ENCODE data around the gene ADM2.
A peak's percentile ranks its signal among the peaks of the same experiment; 100 is the strongest.
"Not testable (repeated sequence)": the region's sequence is repeated elsewhere in the genome, so short reads cannot be mapped to it uniquely, and the experiment has no call there.

The ADM2 gene

GRCh38 chr22:50505276-50505775 lies 24.0 kb downstream of the ADM2 start:
- DNase-seq (ENCODE audit: low read depth in 3 of 3, low spot score in 1 of 3), result no peak

DNA sequence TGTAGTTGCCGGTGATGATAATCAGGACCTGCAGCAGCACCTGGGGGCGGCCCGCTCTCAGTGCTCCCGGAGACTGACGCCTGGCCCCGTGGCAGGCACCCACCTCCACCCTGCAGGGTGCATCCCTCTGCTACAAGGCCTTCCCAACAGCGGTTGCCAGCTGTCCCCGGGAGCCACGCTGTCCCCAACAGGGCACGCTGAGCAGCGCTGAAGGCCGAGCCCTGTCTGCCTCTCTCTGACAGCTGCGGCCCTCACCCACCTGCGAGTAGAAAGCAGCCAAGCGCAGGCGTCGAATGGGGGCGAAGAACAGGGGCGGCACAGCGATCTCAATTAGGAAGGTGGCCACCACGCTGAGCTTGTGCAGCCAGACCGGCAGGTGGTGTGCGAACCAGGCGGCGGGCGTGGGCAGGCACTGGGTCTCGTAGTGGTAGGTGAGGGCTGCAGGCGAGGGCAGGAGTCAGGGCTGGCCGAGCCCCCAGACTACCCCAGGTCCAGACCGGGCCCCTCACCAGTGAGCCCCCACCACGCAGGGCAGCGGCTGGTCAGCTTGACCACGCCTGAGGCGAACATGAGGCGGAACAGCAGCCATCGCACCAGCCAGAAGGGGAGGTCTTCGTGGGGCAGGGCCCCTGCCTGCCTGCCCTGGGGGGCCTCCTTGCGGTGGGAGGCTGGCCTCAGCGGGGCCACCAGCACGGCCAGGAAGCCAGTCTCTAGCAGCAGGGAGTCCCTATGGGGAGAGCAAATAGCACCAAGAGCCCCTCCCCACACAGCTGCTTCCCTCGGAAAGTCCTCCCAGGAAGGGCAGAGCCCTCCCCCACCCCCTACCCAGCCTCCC lies 24.6 kb downstream of the ADM2 start:
- DNase-seq (ENCODE audit: low read depth in 3 of 3, low spot score in 1 of 3), result no peak

- DNase-seq (ENCODE audit: low read depth in 3 of 3, low spot score in 1 of 3), result no peak
Measured at GRCh38 chr22:50506611-50507420, 25.5 kb downstream of the ADM2 start.

GRCh38 chr22:50507421-50507990 lies 26.2 kb downstream of the ADM2 start, which contains the start of gene LMF2:
Gene LMF2 (minus strand): TSS chr22:50507702. CDS start chr22:50507675, 27 bp downstream.
- DNase-seq (ENCODE audit: low read depth in 3 of 3, low spot score in 1 of 3), result peak; percentile 90 to 96 (median 93)

GRCh38 chr22:50507991-50508884 lies 26.9 kb downstream of the ADM2 start, which contains the start of gene NCAPH2:
Gene NCAPH2 (plus strand): TSS chr22:50508224. CDS start chr22:50508338, 114 bp downstream.
- DNase-seq (ENCODE audit: low read depth in 3 of 3, low spot score in 1 of 3), result peak; percentile 93 to 98 (median 96)

- no peak for DNase-seq (ENCODE audit: low read depth in 3 of 3, low spot score in 1 of 3)
Measured at GRCh38 chr22:50508897-50509296, 27.6 kb downstream of the ADM2 start.

GRCh38 chr22:50513175-50513574 lies 31.8 kb downstream of the ADM2 start:
- no peak for DNase-seq (ENCODE audit: low read depth in 3 of 3, low spot score in 1 of 3)

GRCh38 chr22:50516068-50516467 lies 34.7 kb downstream of the ADM2 start:
- no peak for DNase-seq (ENCODE audit: low read depth in 3 of 3, low spot score in 1 of 3)

- DNase-seq (ENCODE audit: low read depth in 3 of 3, low spot score in 1 of 3), result no peak
Measured at GRCh38 chr22:50516891-50517290, 35.5 kb downstream of the ADM2 start.

DNA sequence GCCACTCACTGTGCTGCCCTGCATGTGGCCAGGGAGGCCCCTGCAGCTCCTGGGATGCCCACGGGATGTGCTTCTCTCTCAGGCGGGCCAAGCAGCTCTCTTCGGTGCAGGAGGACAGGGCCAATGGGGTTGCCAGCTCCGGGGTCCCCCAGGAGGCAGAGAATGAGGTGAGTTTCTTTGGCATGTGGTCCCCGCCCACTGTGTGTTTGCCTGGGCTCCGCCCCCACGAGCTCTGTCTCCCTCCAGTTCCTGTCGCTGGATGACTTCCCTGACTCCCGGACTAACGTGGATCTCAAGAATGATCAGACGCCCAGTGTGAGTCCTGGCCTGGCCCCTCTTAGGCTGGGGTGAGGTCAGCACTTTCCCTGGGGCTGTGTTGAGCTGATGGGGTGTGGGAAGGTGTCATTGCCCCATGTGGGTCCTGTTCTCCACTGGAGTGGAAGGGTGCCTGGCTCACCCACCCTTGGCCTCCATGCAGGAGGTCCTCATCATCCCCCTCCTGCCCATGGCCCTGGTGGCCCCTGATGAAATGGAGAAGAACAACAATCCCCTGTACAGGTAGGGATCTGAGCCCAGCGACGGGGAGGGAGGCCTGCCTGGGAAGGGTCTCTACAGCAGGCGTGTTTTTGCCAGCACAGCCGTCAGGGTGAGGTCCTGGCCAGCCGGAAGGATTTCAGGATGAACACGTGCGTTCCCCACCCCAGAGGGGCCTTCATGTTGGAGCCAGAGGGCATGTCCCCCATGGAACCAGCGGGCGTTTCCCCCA lies 36.3 kb downstream of the ADM2 start:
- DNase-seq (ENCODE audit: low read depth in 3 of 3, low spot score in 1 of 3), result no peak

DNA sequence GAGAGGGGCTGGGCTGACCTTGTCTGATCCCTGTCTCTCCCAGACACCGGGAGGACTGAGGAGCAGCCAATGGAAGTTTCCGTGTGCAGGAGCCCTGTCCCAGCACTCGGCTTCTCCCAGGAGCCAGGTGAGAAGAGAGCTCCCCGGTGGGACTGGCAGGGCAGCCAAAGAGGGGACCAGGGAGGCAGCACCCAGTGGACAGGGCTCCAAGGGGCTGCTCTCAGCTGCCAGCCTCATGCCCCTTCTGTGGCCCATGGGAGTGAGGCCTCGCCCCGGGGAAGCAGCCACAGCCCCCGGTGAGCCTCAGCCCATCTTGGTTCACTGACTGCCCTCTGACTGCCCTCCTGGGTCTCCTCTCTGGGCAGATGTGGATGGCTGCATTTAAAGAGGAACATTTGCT lies 37.3 kb downstream of the ADM2 start:
- no peak for DNase-seq (ENCODE audit: low read depth in 3 of 3, low spot score in 1 of 3)

- no peak for DNase-seq (ENCODE audit: low read depth in 3 of 3, low spot score in 1 of 3)
Measured at GRCh38 chr22:50519151-50519550, 37.8 kb downstream of the ADM2 start.

- DNase-seq (ENCODE audit: low read depth in 3 of 3, low spot score in 1 of 3), result not testable (repeated sequence)
Measured at GRCh38 chr22:50520184-50520583, 38.8 kb downstream of the ADM2 start.

DNA sequence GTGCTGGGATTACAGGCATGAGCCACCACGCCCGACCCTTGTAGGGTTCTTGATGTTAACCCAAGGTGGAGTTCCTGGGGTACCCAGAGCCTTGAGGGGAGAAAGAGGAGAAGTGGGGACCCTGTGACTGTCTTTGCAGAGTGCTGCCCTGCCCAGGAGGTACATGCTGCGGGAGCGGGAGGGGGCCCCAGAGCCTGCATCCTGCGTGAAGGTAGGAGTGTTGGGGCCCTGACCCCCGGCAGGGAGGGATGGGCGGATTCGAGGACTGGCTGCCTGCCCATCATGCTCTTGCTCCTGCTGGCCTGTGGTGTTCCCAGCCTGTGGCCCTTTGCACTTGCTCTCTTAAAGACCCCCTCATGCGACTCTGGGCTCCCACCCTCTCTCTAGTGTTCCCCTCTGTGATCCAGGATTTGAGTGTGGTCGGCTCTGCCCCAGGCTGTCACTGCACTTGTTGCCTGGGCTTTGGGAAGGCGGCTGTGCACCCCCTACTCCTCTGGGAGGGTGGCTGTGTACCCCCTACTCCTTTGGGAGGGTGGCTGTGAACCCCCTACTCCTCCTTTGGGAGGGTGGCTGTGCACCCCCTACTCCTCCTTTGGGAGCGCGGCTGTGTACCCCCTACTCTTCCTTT lies 39.6 kb downstream of the ADM2 start:
- DNase-seq (ENCODE audit: low read depth in 3 of 3, low spot score in 1 of 3), result no peak

DNA sequence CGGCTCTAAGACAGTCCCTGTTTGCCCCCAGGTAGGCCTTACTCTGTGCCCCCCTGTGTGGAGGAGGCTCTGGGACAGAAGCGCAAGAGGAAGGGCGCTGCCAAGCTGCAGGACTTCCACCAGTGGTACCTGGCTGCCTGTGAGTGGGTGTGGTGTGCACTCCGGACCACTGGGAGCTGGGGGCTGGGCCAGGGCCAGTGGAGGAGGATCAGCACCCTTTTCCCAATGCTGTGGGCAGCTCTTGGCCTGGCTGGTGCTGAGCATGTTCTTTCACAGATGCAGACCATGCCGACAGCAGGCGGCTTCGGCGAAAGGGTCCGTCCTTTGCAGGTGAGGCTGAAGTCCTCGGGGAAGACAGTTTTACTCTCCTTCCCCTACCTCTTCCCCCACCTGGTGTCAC lies 40.4 kb downstream of the ADM2 start:
- no peak for DNase-seq (ENCODE audit: low read depth in 3 of 3, low spot score in 1 of 3)

- DNase-seq (ENCODE audit: low read depth in 3 of 3, low spot score in 1 of 3), result no peak
Measured at GRCh38 chr22:50522208-50522805, 41.0 kb downstream of the ADM2 start.

DNA sequence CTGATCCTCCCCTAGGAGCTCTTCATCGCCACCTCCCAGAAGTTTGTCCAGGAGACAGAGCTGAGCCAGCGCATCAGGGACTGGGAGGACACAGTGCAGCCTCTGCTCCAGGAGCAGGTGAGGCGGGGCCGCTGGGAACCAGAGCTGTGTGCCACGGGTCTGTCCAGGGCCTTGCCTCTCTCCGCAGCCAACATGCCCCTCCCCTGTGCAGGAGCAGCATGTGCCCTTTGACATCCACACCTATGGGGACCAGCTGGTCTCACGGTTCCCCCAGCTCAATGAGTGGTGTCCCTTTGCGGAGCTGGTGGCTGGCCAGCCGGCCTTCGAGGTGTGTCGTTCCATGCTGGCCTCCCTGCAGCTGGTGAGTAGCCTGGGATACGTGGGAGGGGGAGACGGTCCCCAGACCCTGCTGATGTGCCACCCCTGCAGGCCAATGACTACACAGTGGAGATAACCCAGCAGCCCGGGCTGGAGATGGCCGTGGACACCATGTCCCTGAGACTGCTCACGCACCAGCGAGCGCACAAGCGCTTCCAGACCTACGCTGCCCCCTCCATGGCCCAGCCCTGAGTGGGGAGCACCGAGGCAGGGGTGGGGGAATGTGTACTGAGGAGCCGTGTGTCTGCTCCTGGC lies 41.6 kb downstream of the ADM2 start:
- DNase-seq (ENCODE audit: low read depth in 3 of 3, low spot score in 1 of 3), result no peak

- DNase-seq (ENCODE audit: low read depth in 3 of 3, low spot score in 1 of 3), result no peak
Measured at GRCh38 chr22:50523458-50523805, 42.1 kb downstream of the ADM2 start.

Data from stimulated activated CD4-positive, alpha-beta T cell treated with anti-CD3 and anti-CD28 coated beads, TNF-alpha, amount 100 ng/mL, for 1 hour (primary cell).